ENCODE results near the gene PLCD3. TPM values are rescaled to one million over a fixed set of nuclear protein-coding genes. Genes with fewer than 3 reads are reported as not detected.

The PLCD3 gene
- polyA plus RNA-seq, 3 donors: 16.7 to 33.8 (median 29.1) TPM

DNA sequence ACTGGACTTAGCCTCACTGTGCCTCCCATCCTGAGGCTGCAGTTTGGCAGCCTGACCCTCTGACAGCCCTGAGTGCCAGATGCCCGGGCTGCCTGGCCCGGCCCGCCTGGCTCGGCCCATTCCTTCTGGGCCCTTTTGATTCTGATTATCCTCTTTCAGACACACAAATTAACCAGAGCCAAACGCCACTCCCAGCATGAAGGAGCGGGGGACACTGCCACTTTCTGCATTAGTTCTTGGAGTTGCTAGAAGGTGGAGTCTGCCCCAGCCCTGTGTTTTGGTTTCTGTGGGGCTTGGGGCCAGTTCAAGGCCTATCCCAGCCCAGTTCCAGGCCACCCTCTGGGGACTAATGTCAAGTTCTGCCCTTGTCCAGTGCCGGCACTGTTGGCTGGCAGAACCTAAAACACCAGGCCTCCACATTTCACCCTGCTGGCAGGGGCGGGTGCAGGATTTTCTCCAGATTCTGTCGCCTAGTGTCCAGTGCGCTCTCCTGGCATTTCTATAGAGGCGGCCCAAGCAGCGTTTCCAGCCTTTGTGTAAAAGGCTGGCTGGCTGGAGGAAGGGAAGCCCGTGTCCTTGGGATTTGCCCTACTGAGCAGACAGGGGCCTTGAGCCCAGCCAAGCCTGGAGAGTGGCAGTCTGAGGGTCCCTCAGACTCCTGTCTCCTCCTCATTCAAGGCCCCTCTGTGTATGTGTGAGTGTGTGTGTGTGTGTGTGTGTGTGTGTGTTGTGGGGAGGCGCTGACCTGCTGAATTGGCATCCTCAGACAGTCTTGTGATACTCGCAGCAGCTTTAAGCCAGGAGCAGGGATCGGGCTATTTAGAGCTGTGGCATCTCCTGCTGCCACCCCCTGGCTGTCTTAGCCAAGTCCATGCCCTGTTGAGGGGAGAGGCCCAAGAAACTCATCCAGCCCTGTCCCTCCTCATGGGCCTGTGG lies 21.4 kb downstream of the PLCD3 start:
- no peak for DNase-seq (ENCODE audit: extremely low read depth in 1 of 11, low read depth in 9 of 11, low spot score in 4 of 11)

DNA sequence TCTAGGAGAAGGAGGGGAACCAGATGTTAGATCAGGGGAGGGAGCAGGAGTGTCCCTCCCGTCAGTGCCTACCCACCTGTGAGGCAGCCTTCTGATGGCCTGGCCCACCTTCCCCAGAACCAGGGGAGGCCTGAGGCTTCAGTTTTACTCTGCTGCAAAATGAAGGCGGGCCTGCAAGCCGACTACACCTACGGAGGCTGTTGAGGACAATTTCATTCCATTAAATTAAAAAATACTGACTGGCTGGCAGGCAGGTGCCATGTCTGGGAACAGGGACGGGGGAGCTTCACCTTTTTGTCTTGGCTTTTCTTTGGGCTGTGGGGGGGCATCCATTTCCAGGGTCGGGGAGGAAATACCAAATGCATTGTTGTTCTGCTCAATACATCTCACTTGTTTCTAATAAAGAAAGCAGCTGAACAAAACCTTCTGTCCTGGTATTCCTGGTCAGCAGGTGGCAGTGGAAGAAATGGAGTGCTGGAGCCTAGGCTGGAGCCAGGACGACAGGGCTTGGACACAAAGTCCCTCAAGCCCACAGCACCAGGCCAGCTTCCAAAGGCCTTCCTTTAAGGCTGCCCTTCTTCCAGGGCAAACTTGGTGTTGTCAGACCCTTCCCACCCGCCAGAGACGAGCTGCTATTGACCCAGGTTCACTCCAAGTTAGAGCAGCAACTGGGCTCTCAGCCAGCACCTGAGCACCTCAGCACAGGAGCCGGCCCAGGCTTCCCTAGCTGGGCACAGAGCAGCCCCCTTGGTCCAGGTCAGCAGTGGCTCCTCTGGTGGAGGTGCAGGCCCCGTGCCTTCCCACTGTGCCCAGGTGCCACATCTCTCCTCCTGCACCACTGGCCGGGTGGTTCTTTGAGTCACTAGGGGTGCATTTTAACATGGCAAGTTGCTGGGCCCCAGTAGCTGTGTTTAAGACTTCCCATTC lies 23.5 kb downstream of the PLCD3 start:
- DNase-seq (ENCODE audit: extremely low read depth in 1 of 11, low read depth in 9 of 11, low spot score in 4 of 11): no peak

DNA sequence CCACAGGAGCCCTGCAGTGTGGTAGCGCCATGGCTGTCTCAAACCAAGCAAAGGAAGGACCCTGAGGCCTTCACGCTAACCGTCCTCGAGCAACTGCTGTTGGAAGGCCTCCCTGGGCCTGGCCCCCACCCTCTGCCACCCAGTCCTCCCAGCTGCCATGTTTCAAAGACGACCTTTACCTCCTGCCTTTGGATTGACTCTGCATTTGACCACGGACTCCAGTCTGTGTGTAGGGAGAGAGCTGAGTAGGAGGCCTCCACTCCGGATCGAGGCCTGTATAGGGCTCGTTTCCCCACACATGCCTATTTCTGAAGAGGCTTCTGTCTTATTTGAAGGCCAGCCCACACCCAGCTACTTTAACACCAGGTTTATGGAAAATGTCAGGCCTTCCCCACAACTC lies 24.3 kb downstream of the PLCD3 start:
- DNase-seq (ENCODE audit: extremely low read depth in 1 of 11, low read depth in 9 of 11, low spot score in 4 of 11): no peak

DNA sequence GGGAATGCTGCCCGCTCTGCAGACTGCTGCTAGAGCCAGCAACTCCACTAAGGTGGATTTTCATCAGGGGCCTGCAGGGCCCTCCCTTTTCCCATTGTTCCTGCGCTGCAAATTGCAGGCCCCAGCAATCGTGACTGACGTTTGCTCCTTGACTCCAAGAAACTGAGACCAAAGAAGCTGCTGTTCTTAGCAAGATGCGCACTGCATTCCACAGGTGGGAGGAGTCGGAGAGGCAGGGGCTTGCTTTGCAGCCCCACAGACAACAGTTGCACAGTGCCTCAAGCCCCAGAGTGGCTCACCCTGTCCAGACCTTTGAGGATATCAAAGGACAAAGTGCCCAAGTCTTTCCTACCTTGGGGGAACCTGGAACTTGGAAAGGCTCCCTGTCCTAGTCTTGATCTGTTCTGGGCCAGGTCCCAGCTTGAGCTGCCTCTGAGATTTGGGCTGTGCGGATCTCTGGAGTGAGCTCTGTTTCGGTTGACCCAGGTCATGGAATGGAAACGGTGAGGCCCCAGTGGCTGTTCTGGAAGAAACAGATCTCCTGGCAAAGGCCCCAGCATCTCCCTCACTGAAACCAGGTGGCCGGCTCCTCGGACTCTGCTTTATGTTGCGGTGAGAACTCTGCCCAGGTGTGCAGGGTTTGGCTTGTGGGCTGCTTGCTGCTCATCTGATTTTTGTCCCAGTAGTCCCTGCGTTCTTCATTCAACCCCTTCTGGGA lies 24.9 kb downstream of the PLCD3 start:
- DNase-seq (ENCODE audit: extremely low read depth in 1 of 11, low read depth in 9 of 11, low spot score in 4 of 11): no peak

DNA sequence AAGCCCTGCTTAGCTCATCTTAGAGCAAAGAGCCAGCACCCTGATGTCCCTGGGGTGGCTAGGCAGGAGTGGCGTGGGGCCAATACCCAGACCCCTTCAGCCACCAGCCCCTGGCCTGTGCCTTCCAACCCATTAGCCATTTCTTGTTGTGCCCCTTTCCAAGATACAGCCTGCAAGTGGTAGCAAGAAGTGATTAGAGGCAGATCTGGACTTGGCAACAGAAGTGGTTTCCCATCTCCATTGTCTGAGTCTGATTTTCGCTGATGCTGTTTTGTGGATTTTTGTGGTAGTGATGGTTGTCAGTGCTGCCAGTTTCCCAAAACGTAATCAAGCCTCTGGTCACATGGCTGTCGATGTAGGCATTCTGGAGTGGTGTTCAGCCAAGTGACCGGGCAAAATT lies 25.7 kb downstream of the PLCD3 start:
- no peak for DNase-seq (ENCODE audit: extremely low read depth in 1 of 11, low read depth in 9 of 11, low spot score in 4 of 11)

DNA sequence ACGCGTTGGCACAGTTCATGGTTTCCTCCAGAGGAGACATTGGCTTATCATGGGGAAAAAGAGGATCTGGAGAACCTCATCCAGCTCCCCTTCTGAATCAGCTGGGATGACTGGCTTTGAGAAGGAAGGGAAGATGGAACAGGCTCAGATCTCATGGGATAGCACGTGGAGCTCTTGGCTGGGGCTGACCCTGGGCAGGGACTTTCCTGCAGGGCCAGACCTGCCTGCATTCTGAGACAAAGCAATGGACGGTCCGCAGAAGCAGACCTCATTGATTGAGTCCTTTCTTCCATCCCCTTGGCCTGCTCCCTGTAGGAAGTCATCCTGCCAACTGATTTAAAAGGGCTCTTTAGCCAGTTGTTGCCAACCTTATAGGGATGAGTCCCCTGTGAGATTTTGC lies 26.2 kb downstream of the PLCD3 start:
- no peak for DNase-seq (ENCODE audit: extremely low read depth in 1 of 11, low read depth in 9 of 11, low spot score in 4 of 11)

DNA sequence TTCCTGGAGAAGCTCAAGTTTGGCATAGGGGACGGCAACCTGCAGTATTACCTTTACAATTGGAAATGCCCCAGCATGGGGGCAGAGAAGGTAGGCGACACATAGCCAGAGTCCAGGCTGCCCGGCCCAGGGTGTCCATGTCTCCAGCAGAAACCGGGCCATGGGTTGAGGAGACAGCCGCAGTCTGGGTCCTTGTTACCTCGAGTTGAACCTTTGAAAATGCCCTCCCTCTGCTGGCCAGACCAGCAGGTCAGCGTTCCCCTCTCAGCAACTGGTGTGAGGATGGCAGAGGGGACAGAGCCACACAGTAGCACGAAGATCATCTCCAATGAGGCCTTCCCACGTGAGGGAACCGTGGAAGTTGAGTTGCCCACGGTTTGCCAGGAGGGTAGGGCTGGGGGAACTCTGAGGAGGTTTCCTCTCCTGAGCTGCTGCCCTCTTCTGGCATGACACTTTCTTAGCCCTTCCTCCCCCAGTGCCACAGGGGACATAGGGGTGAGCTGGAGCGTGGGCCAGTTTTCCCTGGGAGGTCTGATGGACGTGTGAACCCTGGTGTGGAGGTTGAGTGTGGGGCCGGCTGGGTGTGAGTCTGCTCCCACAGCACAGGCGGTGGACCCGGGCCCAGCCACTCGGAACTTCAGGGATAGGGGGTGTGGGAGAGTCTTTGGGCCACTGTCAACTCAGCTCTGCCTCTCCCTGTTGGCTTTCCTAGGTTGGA lies 27.2 kb downstream of the PLCD3 start:
- DNase-seq (ENCODE audit: extremely low read depth in 1 of 11, low read depth in 9 of 11, low spot score in 4 of 11): no peak

DNA sequence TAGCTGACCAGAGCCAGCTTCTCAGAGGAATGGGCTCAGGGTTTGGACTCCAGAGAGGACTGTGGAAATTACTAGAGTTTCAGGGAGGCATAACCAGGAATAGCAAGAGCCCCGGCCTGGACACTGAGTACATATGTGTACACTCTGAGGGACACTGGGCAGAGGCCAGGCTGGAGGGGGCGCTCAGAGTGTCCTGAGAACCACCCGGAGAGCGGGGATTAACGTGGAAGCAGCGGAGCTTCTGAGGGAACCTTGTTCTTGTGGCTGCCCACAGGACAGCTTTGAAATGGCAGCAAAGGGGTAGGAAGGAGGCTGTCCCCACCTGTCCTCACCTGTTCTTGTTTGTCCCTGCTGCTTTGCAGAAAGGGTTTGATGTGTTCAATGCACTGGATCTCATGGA lies 27.8 kb downstream of the PLCD3 start:
- DNase-seq (ENCODE audit: extremely low read depth in 1 of 11, low read depth in 9 of 11, low spot score in 4 of 11): no peak

DNA sequence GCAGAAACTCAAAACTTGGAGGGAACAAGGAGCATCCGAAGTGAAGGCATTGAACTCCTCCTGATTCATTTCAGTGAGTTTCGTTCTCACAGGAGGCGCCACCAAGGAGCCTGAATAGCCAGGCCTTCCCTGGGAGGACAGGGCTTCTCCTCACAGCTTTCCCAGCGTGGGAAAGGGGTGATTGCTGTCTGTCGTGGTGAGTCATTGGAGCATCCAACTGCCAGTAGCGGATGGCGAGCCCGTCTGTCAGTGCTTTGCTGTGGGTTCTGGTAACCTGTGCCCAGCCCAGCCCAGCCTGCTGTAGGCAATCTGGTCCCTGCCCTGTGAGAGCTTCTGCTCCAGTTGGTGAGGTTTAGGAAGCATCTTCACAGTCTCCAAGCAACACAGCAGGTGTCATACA lies 28.3 kb downstream of the PLCD3 start:
- DNase-seq (ENCODE audit: extremely low read depth in 1 of 11, low read depth in 9 of 11, low spot score in 4 of 11): no peak

DNA sequence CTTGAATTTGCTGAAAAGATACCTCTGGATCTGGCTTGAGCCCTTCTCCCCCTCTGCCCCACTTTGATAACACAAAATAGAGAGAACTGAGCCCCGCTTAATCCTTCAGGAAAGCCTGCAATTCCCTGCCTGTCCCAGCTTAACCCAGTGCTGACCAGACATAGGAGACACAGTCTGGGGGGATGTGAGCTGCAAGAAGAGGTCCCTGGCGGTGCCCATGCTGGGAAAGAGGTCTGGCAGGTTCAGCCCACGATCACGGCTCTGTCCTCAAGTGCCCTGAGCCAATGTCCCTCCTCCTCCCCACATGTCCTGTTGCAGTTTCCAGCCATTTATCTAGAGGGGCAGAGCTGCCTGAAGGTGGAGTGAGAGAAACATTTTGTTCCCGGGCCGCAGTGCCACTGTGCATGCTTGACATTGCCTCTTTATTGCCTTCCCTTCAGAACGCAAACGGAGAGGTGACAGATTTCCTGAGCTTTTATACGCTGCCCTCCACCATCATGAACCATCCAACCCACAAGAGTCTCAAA lies 29.0 kb downstream of the PLCD3 start:
- DNase-seq (ENCODE audit: extremely low read depth in 1 of 11, low read depth in 9 of 11, low spot score in 4 of 11): no peak

DNA sequence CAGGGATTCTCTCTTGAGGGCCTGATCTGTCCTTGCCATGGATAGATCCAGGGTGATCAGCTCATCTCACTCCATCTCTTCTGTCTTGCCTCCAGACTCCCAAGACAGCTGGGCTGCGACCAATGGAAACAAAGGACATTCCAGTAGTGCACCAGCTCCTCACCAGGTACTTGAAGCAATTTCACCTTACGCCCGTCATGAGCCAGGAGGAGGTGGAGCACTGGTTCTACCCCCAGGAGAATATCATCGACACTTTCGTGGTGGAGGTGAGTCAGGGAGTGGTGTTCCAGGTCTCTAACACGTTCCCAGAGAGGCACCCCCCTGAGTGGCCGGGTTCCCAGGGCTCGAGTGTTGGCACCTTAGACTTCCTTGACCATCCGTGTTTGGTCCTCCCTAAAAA lies 29.5 kb downstream of the PLCD3 start:
- no peak for DNase-seq (ENCODE audit: extremely low read depth in 1 of 11, low read depth in 9 of 11, low spot score in 4 of 11)

DNA sequence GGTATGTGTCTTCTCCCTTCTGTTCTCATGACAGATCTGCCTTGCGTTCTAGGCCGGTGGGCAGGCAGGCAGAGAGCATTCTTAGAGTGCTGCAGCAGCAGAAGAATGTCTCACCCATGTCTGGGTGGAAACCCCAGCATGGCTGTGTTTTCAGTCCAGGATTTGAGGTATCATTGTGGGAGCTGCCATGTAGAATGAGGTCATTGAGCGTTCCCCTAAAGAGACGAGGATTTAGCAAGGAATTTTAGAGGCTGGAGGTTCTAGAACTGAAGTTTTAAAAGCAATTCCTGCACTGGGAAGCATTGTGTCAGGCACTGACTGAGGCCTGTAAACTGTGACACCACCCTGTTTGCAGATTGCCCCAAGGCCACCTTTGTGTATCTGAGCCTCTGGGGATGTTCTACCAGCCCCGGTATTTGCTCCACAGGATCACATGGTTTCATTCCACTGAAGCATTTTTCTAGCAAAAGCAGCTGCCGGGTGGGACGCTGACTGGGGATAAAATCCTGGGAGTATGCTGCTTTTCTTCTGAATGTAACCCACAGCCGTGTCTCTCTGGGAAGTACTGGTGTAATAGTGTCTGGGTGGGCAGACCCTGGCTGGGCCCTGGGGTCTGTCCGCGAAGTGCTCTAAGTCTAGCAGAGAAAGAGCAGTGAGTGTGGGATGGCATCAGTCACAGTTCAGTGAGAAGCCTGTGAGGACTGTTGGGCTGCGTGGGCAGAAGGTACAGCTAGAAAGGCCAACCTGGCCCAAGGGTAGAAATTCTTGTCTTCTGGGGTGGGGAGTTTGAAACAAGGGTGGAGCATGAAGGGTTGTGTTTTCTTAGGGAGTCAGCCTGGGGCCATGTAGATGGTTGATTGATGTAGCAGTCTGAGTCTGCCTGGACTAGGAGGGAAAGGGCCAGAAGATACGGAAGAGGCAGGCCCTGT lies 30.2 kb downstream of the PLCD3 start:
- DNase-seq (ENCODE audit: extremely low read depth in 1 of 11, low read depth in 9 of 11, low spot score in 4 of 11): no peak

DNA sequence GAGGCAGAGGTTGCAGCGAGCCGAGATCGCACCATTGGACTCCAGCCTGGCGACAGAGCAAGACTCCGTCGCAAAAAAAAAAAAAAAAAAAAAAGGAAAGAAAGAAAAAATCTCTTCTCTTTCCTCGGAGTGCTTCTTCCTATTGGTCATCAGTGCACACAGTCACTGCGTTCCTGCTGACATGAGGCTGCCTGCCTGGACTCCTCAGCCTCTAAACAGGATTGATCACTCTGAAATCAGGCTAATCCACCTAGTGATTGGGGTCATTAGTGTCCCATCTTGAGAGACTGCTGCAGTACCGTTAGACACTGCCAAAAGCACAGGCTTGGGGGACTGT lies 30.8 kb downstream of the PLCD3 start:
- no peak for DNase-seq (ENCODE audit: extremely low read depth in 1 of 11, low read depth in 9 of 11, low spot score in 4 of 11)

DNA sequence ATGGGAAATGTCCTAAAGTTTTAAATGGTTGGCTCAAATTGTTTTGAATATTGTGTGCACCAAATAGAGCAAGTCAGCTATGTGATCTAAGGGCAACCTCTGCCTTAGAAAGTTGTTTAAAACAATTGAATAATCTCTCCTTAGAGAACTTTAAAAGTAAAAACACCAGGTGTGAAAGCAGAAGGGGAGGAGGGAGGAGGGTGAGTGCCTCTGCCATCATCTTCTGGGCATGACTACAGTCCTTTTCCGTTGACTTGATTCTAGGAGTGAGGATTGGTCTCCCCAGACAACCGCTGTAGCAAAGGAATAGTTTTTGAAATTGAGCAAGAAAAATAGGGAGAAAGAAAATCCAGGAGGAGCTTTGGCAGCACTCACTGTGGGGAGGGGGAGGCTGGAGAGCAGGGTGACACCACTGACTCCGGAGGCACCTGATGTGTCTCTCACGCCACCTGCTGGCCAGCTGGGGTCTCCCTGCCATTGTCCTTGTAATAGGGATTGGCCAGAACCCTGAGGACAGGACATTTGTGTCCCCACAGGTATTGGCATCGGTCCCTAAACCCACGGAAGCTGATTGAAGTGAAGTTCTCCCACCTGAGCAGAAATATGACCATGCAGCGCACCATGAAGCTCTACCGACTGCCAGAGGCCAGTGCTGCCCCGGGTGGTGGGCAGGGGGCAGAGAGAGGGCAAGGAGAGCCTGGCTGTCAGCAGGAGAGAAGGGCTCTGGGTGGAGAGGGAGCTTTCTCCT lies 33.3 kb downstream of the PLCD3 start:
- DNase-seq (ENCODE audit: extremely low read depth in 1 of 11, low read depth in 9 of 11, low spot score in 4 of 11): peak in 10 of 11 donors; percentile 56 to 77 (median 68)

DNA sequence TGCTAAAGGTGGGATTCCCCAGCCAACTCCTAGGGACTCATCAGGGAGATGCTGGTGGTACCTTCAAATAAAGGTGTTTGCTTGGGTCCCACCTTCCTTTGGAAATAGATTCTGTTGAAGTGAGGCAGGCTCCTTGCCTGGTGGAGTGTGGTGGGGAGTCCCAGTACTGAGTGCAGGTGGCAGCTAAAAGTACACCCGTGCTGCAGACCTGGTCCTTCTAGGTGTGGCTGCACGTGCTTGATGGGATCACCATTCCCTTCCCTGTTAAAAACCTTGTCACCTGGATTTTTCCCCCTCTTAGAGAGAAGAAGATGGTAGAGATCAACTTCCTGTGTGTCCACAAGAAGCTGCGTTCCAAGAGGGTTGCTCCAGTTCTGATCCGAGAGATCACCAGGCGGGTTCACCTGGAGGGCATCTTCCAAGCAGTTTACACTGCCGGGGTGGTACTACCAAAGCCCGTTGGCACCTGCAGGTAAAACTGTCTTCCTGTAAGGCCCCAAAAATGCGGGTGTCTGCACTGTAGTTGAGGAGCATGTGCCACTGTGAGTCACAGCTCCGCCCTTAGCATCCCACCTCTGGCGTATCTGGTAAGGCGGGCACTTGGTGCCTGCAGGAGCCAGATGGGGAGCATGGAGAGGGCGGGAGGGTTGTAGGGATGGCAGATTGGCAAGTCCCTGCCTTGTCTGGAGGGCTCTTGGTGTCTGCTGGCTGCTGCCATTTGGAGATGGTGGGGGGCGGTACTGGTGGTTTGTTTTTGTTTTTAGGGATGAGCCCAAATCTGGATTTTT lies 34.0 kb downstream of the PLCD3 start:
- no peak for DNase-seq (ENCODE audit: extremely low read depth in 1 of 11, low read depth in 9 of 11, low spot score in 4 of 11)

DNA sequence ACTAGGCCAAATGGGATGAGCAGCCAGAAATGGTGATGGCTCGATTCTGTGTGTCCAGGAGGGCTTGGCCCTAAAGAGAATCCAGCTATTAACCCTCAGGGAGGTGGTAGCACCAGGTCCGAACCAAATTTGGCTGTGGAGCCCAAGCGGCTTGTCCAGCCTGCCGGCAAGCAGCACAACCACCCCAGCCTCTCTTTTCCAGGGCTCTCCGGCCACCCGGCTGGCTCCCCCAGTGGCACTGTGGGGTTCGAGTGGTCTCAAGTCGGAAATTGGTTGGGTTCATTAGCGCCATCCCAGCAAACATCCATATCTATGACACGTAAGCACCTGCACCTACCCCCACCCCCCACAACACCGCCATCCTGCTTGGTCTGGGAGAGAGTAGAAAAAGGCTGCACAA lies 35.4 kb downstream of the PLCD3 start:
- DNase-seq (ENCODE audit: extremely low read depth in 1 of 11, low read depth in 9 of 11, low spot score in 4 of 11): no peak

All from renal cortex interstitium (tissue), 11 donors.